Lower lobe of right lung (tissue), 2 donors: ENCODE measurements around the gene FILIP1L. TPM values are rescaled to one million over a fixed set of nuclear protein-coding genes. Genes with fewer than 3 reads are reported as not detected.

ENCODE experiments used
- ATAC-seq, 2 donors: fragments of 200-7000 bp; cut with Tn5 transposase; one replicate each; pipeline ENCODE4 v1.9.1; 2020 to 2022; ENCODE audit warnings: mild to moderate bottlenecking in 2 of 2, moderate library complexity in 2 of 2
- DNase-seq: peaks from one replicate; pipeline ENCODE4 v3.0.0-alpha.2; 2020
- H3K27ac ChIP-seq: fragments of 200-600 bp; one replicate; pipeline ENCODE4 v1.8.0; 2022
- H3K27me3 ChIP-seq: fragments of 200-600 bp; one replicate; pipeline ENCODE4 v1.8.0; 2022; ENCODE audit warnings: low read depth
- H3K36me3 ChIP-seq: fragments of 200-600 bp; one replicate; pipeline ENCODE4 v1.8.0; 2022; ENCODE audit warnings: mild to moderate bottlenecking
- H3K4me1 ChIP-seq: fragments of 200-600 bp; one replicate; pipeline ENCODE4 v1.8.0; 2022
- H3K4me3 ChIP-seq: fragments of 200-600 bp; one replicate; pipeline ENCODE4 v1.8.0; 2022; ENCODE audit warnings: mild to moderate bottlenecking
- H3K9me3 ChIP-seq: fragments of 200-600 bp; one replicate; pipeline ENCODE4 v1.8.0; 2022
- intact Hi-C: fragments of 100-400 bp; cut with DNase I; formaldehyde crosslinking; loops from one replicate; pipeline ENCODE4 v1.11.0; 2022
- total RNA-seq: library from RNA; stranded (reverse); fragmentation: NEBNext Ultra II Directional; extraction: Animal tissue kit (Norgen Biotek cat#: 25700); gene quantifications from one replicate; pipeline ENCODE4 v1.2.1, GENCODE V29; 2021
- TF ChIP-seq, protein P1 (sequence below): fragments of 200-600 bp; IDR thresholded peaks from one replicate; pipeline ENCODE4 v1.8.0; 2022; ENCODE audit warnings: antibody characterized with exemption, mild to moderate bottlenecking
- donor health status: DM: no; HTN: yes; CAD: no; lungs with severe emphysema.

The FILIP1L gene
- total RNA-seq, 1 donor from 2014 or later, result 25.0 TPM

DNA sequence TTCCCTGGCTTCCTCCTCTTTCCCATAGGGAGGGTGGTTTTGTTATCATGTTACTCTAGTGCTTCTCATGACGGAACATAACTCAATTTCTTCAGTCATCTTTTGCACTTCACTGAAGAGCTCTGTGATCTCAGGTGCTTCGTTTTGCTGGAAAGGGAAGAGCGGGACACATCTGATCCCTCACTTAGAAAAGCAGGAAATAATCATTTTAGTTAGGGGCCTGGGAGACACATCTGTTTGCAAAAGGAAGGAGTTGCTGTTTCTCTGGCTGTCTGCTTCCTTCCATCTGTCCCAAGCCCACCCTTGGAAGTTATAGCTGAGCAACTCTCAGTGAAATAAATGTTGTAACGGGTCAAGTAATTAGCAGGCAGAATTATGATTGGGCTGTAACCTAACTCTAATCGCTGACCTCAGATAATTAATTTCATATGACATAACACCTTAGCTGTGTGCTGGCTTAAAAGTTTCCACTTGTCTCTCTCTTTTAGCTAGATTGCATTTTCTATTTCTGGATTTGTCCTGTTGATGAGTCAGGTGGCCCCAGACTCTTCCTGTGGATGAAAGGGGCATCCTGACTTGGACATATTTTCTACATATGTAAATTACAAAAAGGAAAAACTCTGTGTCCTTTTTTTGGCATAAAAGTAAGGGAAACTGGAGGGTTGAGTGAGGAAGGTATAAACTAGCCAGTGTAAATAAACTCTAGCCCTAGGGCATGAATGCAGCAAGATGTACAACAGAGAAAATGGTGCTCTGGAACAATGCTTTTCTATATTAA, 11.0 kb upstream of the FILIP1L start:
- peaks cover 7% of the 10 kb centered on the region for H3K4me1 ChIP-seq
- H3K9me3 ChIP-seq, result no peaks in the 10 kb centered on the region
- TF ChIP-seq, protein P1, sequence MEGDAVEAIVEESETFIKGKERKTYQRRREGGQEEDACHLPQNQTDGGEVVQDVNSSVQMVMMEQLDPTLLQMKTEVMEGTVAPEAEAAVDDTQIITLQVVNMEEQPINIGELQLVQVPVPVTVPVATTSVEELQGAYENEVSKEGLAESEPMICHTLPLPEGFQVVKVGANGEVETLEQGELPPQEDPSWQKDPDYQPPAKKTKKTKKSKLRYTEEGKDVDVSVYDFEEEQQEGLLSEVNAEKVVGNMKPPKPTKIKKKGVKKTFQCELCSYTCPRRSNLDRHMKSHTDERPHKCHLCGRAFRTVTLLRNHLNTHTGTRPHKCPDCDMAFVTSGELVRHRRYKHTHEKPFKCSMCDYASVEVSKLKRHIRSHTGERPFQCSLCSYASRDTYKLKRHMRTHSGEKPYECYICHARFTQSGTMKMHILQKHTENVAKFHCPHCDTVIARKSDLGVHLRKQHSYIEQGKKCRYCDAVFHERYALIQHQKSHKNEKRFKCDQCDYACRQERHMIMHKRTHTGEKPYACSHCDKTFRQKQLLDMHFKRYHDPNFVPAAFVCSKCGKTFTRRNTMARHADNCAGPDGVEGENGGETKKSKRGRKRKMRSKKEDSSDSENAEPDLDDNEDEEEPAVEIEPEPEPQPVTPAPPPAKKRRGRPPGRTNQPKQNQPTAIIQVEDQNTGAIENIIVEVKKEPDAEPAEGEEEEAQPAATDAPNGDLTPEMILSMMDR, result no peak
- H3K36me3 ChIP-seq, result no peaks in the 10 kb centered on the region
- ATAC-seq, result no peak
- no peak overlapping the region for H3K27ac ChIP-seq
- intact Hi-C loops, result no loop called here
- no peak overlapping the region for H3K4me3 ChIP-seq
- no peaks in the 10 kb centered on the region for H3K27me3 ChIP-seq
- no peak for DNase-seq

DNA sequence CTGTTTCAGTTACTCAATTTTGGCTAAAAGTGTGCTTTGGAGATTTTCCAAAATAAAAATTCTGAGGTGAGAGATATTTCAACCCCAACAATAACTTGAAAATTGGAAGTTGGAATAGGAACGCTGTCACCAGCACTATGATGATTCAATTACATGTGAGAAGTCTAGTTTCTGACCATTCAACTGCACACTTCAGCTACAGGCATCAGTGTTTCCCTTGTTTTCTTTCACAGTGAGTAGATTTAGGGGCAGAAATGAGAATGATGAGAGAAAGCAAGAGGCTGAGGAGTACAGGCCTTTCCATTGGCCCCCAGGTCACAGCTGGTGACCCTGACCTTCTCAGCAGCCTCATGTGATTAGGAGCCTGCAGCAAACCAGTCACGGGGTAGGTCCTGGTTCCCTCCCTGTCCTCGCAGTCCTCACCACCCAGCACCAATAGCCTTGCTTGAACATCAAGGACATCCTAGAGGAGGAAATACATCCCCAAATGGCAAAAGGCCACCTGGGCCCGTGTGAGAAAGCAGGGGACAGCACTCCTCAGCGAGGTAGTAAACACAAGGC, 10.0 kb upstream of the FILIP1L start:
- Histone ChIP-seq H3K9me3 (no peaks in the 10 kb centered on the region), H3K27ac (no peak overlapping the region), H3K4me3 (no peak overlapping the region), H3K27me3 (no peaks in the 10 kb centered on the region), H3K4me1 (peaks cover 13% of the 10 kb centered on the region), H3K36me3 (no peaks in the 10 kb centered on the region)
- ATAC-seq, result no peak
- intact Hi-C loops, result no loop called here
- no peak for DNase-seq
- TF ChIP-seq, protein P1, result no peak

DNA sequence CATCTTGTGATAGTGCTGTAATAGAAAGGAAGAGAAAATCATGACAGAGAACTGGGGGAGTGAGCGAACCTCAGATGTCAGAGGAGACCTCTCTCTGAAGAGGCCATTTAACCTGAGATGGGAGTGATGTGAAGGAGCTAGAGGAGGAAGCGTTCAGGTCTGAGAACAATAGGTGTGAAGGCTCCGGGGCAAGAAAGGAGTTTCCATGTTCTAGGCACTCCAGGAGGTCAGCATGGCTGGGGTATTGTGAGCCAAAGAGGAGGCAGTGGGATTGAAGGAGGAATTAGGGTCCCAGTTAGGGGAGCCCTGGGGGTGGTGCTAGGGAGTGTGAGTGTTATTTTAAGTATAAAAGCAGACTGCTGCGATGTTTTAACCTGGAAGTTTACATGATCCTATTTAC, 8.8 kb upstream of the FILIP1L start:
- no peak overlapping the region for H3K27ac ChIP-seq

DNA sequence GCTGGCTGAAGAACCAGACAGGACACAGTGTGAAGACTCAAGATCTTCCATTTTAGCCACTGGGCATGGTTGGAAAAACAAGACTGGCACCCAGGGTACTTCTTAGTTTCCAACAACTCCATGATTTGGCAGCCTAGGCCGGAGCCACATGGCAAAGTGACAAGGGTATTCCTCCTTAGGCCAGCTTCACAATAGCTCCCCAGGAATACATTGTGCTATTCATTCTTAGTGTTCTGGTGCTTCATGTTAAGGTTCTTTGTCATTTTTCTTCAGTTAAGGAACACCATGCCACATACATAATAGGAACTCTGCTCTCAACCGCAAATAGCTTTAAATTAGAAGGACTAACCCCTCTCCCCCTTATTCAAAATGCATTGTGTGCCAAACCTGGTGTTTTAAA, 8.0 kb upstream of the FILIP1L start:
- H3K4me3 ChIP-seq, result no peak overlapping the region
- H3K4me1 ChIP-seq, result peaks cover 16% of the 10 kb centered on the region
- H3K27ac ChIP-seq, result no peak overlapping the region
- H3K9me3 ChIP-seq, result no peaks in the 10 kb centered on the region
- no peaks in the 10 kb centered on the region for H3K36me3 ChIP-seq
- no peaks in the 10 kb centered on the region for H3K27me3 ChIP-seq
- intact Hi-C loops, result no loop called here
- ATAC-seq (no peak), DNase-seq (no peak)
- TF ChIP-seq, protein P1, result no peak

More for the DNA sequence above, 8.8 kb upstream of the FILIP1L start:
- intact Hi-C loops, result no loop called here
- TF ChIP-seq, protein P1, result no peak
- ATAC-seq (no peak), DNase-seq (no peak)
- H3K36me3 ChIP-seq, result no peaks in the 10 kb centered on the region
- no peaks in the 10 kb centered on the region for H3K27me3 ChIP-seq
- no peak overlapping the region for H3K4me3 ChIP-seq
- H3K4me1 ChIP-seq, result peaks cover 16% of the 10 kb centered on the region
- no peaks in the 10 kb centered on the region for H3K9me3 ChIP-seq

DNA sequence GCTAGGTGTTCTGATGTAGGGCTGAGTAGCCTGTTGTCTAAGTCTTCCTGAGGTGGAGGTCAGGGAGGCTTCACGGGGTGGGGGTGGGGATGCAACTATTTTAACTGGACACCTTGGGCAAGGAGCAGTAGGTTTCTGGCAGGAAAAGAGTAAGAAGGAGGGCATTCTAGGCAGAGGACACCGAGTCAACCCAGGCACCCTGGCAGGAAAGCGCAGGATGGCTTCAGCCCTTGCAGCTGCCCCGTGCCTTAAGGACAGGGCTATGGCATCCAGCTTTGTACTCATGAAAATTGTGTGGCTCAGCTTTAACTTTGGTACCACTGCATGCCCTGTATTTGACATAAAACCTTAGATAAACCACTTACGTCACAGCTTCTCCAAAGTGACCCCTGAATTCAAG, 6.4 kb upstream of the FILIP1L start:
- H3K9me3 ChIP-seq, result no peaks in the 10 kb centered on the region
- H3K4me3 ChIP-seq, result no peak overlapping the region
- TF ChIP-seq, protein P1, result no peak
- intact Hi-C loops, result no loop called here
- no peaks in the 10 kb centered on the region for H3K27me3 ChIP-seq
- no peak for ATAC-seq
- H3K36me3 ChIP-seq, result no peaks in the 10 kb centered on the region
- H3K4me1 ChIP-seq, result peaks cover 16% of the 10 kb centered on the region
- no peak overlapping the region for H3K27ac ChIP-seq
- DNase-seq, result no peak
